Peyer's patch (tissue), 4 donors: ENCODE measurements around the gene DOCK3. TPM values are rescaled to one million over a fixed set of nuclear protein-coding genes. Genes with fewer than 3 reads are reported as not detected.

Source experiments
- DNase-seq, 3 donors: peaks; one replicate each; pipeline ENCODE4 v3.0.0-alpha.2; 2017 to 2019
- H3K27ac ChIP-seq, 4 donors: fragments of 200-600 bp; sonication (generic); one replicate each; pipeline ENCODE4 v1.5.1; 2016 to 2019
- H3K27me3 ChIP-seq, 2 donors: fragments of 200-600 bp; sonication (generic); one replicate each; pipeline ENCODE4 v1.5.1; 2019
- H3K36me3 ChIP-seq, 3 donors: fragments of 200-600 bp; sonication (generic); one replicate each; pipeline ENCODE4 v1.5.1; 2016 to 2019
- H3K4me1 ChIP-seq, 4 donors: fragments of 200-600 bp; sonication (generic); one replicate each; pipeline ENCODE4 v1.5.1; 2016 to 2019
- H3K4me3 ChIP-seq, 4 donors: fragments of 200-600 bp; sonication (generic); 1 replicate in 3 of 4; 2 replicates in 1 of 4; pipeline ENCODE4 v1.5.1; 2016 to 2019; ENCODE audit warnings: mild to moderate bottlenecking in 1 of 4
- H3K9me3 ChIP-seq, 4 donors: fragments of 200-600 bp; sonication (generic); one replicate each; pipeline ENCODE4 v1.5.1; 2016 to 2019; ENCODE audit warnings: mild to moderate bottlenecking in 1 of 4
- POLR2A ChIP-seq, 2 donors: fragments of 450-650 bp; IDR thresholded peaks; one replicate each; pipeline ENCODE4 v1.5.1; 2017; ENCODE audit warnings: antibody characterized with exemption in 2 of 2, mild to moderate bottlenecking in 2 of 2, moderate library complexity in 2 of 2
- total RNA-seq, 4 donors: library from RNA; depleted of rRNA; stranded (reverse); fragments of >200 nt; gene quantifications; one replicate each; pipeline ENCODE4 v1.1.0, GENCODE V29; 2016
- TF ChIP-seq, protein P1 (sequence below), 6 experiments: fragments of 450-650 bp in 4 of 6; fragments of 200-600 bp in 2 of 6; sonication (generic) in 1 of 6; IDR thresholded peaks; one replicate each; pipeline ENCODE4 v1.5.1; 2017 to 2019; ENCODE audit warnings: antibody characterized with exemption in 6 of 6, mild to moderate bottlenecking in 3 of 6, moderate library complexity in 1 of 6

The DOCK3 gene
- total RNA-seq, 4 donors from 2014 or later: 0.28 to 0.83 (median 0.40) TPM; not detected in 1

DNA sequence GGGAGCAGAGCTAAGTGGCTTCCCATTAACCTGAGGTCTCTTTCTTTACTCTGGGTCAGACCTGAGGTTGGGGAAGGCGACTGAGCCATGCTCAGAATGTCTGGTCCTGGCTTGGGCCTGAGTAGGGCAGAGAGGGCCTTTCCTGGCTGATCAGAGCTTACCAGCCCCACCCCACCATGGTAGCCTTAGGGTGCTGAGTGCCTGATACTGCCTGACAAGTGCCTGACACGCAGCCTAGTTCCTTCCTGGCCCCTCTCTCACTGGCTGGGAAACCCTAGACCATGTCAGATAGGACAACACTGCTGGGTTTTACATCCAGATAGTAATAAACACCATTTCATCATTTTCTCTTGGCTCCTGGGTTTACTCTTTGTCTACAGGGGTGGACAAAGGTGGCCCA is 25.8 kb upstream of the DOCK3 start:
- Histone ChIP-seq H3K36me3 (peaks cover 0 to 46% (median 0%) of the 10 kb centered on the region in 3 donors), H3K27ac (no peak overlapping the region), H3K27me3 (no peaks in the 10 kb centered on the region), H3K4me1 (no peaks in the 10 kb centered on the region), H3K4me3 (no peak overlapping the region), H3K9me3 (no peaks in the 10 kb centered on the region)
- no peak for DNase-seq
- TF ChIP-seq, protein P1, sequence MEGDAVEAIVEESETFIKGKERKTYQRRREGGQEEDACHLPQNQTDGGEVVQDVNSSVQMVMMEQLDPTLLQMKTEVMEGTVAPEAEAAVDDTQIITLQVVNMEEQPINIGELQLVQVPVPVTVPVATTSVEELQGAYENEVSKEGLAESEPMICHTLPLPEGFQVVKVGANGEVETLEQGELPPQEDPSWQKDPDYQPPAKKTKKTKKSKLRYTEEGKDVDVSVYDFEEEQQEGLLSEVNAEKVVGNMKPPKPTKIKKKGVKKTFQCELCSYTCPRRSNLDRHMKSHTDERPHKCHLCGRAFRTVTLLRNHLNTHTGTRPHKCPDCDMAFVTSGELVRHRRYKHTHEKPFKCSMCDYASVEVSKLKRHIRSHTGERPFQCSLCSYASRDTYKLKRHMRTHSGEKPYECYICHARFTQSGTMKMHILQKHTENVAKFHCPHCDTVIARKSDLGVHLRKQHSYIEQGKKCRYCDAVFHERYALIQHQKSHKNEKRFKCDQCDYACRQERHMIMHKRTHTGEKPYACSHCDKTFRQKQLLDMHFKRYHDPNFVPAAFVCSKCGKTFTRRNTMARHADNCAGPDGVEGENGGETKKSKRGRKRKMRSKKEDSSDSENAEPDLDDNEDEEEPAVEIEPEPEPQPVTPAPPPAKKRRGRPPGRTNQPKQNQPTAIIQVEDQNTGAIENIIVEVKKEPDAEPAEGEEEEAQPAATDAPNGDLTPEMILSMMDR (IDR thresholded peaks at IDR 0.05): no peak
- TF ChIP-seq POLR2A (IDR thresholded peaks at IDR 0.05): no peak

DNA sequence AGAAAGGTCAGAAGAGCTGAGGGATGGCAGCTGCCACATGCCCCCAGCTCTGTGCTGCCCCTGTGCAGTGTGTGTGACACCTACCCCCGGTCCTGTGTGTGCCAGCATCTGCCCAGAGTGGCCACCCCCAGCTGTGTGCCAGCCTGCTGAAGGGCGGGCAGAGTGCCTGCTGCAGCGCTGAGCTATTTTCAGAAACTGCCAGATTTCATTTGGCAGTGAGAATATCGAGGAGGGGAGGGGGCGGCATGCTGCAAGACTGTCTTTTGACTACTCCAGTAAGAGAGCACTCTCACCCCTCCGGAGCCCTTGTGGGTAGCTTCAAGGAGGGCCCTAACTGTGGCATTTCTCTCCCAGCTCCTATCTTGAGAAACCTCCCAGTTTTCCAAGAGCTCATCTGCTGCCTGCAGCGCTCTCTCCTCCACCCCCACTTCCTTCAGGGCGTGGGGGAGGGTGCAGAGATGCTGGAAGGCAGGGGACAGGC is 25.2 kb upstream of the DOCK3 start:
- Histone ChIP-seq H3K9me3 (no peaks in the 10 kb centered on the region), H3K27ac (no peak overlapping the region), H3K4me3 (no peak overlapping the region), H3K4me1 (no peaks in the 10 kb centered on the region), H3K27me3 (no peaks in the 10 kb centered on the region), H3K36me3 (peaks cover 0 to 41% (median 0%) of the 10 kb centered on the region in 3 donors)
- TF ChIP-seq POLR2A (IDR thresholded peaks at IDR 0.05): no peak
- TF ChIP-seq, protein P1 (IDR thresholded peaks at IDR 0.05): no peak
- DNase-seq: no peak

DNA sequence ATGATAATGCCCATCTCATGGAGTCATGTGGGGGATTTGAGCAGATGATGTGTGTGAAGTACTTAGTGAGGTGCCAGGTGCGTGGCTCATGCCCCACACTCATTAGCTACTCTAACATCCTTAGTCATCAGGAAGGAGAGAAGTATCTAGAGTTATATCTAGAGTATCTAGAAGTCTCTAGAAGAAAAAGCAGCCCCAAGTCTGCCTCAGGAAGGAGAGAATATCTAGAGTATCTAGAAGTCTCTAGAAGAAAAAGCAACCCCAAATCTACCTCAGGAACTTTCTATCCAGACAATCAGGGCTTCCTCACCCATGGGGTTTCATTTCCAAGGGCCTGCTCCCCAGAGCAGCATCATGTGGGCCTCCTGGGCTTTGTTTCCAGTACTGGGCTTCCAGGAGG is 24.7 kb upstream of the DOCK3 start:
- Histone ChIP-seq H3K9me3 (no peaks in the 10 kb centered on the region), H3K27me3 (no peaks in the 10 kb centered on the region), H3K4me1 (no peaks in the 10 kb centered on the region), H3K27ac (no peak overlapping the region), H3K36me3 (peaks cover 0 to 36% (median 0%) of the 10 kb centered on the region in 3 donors), H3K4me3 (no peak overlapping the region)
- no peak for DNase-seq
- TF ChIP-seq, protein P1 (IDR thresholded peaks at IDR 0.05): no peak
- no peak for TF ChIP-seq POLR2A (IDR thresholded peaks at IDR 0.05)

DNA sequence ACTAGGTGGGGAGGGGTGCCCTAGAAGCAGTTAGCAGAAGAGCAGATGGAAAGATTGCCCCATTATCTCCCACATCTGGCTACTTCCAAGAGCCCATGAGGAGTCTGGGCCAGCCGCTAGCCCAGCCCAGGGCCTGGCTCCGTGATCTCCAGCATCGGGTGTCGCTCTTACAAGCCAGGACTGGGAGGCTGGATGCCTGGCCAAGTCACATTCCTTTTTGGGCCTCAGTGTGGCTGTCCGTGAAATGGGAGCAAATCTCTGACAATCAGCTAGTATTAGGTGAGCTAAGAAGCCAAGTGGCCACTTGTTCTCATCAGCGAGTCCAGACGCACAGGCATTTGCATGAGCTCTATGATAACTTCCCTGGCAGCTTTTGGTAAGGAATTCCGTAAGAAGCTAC is 23.3 kb upstream of the DOCK3 start:
- H3K27ac ChIP-seq: no peak overlapping the region
- no peaks in the 10 kb centered on the region for H3K4me1 ChIP-seq
- no peaks in the 10 kb centered on the region for H3K9me3 ChIP-seq
- H3K4me3 ChIP-seq: no peak overlapping the region
- DNase-seq: no peak
- TF ChIP-seq, protein P1 (IDR thresholded peaks at IDR 0.05): no peak
- no peak for TF ChIP-seq POLR2A (IDR thresholded peaks at IDR 0.05)
- H3K27me3 ChIP-seq: no peaks in the 10 kb centered on the region
- H3K36me3 ChIP-seq: peaks cover 0 to 23% (median 0%) of the 10 kb centered on the region in 3 donors

DNA sequence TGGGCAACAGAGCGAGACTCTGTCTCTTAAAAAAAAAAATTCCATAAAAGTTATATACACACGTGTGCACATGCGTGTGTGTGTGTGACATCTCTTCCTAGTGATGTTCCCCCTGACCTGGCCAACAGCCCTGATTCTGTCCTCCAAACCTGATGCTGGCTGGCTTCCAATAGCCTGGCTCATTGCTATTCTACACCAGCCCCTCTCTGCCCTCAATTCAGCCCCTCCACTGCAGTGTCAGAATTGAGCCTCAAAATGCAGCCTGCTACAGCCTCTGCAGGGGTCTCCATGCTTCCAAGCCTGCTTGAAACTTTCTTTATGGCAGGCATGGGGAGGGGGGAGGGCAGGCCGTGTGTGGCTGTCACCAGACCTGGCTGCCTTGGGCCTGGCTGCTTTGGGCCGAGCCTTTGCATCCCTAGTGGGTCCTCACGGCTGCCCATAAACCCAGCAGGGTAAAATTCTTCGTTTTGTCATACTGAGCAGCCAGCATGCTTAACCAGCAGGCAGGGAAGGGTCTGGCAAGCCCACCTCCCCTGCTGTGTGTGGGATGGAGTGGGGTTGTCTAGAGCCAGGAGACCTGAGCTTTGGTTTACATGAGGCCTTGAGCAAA is 22.7 kb upstream of the DOCK3 start:
- no peaks in the 10 kb centered on the region for H3K27me3 ChIP-seq
- H3K36me3 ChIP-seq: peaks cover 0 to 18% (median 0%) of the 10 kb centered on the region in 3 donors
- no peaks in the 10 kb centered on the region for H3K4me1 ChIP-seq
- H3K27ac ChIP-seq: no peak overlapping the region
- DNase-seq: no peak
- TF ChIP-seq POLR2A (IDR thresholded peaks at IDR 0.05): no peak
- TF ChIP-seq, protein P1 (IDR thresholded peaks at IDR 0.05): no peak
- no peaks in the 10 kb centered on the region for H3K9me3 ChIP-seq
- H3K4me3 ChIP-seq: no peak overlapping the region
